Uterus (tissue), 2 donors: ENCODE results near the gene MCM6.

ENCODE experiments used
- POLR2A ChIP-seq, 2 donors: fragments of 450-650 bp; IDR thresholded peaks; one replicate each; pipeline ENCODE4 v1.6.1; 2016; ENCODE audit warnings: antibody characterized with exemption in 2 of 2, mild to moderate bottlenecking in 1 of 2, moderate library complexity in 1 of 2
- TF ChIP-seq, protein P1 (sequence below), 4 experiments: fragments of 200-600 bp in 2 of 4; fragments of 450-650 bp in 2 of 4; sonication (generic) in 2 of 4; IDR thresholded peaks; one replicate each; pipeline ENCODE4 v1.5.1; 2016 to 2019; ENCODE audit warnings: antibody characterized with exemption in 4 of 4, mild to moderate bottlenecking in 2 of 4, moderate library complexity in 1 of 4

DNA sequence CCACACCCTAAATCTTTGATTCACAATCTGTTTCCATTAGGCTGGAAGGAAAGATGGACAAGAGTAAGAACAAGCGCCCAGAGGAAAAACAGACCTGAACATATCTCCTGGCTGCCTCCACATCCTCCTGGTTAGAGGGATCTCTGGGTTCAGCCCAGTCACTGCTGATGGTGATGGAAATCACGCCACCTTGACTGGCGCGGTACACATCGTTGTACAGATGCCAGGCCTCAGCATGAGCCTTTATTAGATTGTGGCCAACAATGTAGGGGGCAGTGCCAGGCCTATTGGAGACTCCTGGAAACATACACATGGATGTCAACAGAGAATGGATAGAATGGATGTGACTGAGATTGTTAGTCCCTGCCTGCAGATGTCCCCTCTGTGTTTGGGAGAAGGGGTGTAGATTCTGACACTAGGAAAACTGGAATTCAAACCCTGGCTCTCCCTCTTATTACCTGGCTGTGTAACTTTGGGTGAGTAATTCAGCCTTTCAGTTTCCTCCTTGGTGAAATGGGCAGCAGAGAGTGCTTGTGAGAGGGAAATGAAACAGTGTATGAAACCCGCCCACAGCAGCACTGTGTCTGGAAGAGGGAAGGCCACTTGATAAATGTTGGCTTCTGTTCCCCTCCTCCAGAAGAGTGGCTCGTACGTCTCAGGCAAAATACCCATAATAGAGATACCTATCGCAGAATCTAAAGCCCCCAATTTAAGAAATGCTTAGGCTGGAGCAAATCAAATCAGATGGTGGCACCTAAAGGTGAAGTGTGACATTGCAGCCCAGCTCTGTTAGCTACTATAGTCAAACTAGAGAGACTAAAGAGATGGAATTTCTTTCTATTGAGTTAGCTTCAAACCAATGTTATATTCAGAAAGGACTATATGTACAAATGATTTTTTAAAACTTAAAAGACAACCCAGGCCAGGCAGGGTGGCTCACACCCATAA lies 75.5 kb downstream of the MCM6 start:
- TF ChIP-seq, protein P1, sequence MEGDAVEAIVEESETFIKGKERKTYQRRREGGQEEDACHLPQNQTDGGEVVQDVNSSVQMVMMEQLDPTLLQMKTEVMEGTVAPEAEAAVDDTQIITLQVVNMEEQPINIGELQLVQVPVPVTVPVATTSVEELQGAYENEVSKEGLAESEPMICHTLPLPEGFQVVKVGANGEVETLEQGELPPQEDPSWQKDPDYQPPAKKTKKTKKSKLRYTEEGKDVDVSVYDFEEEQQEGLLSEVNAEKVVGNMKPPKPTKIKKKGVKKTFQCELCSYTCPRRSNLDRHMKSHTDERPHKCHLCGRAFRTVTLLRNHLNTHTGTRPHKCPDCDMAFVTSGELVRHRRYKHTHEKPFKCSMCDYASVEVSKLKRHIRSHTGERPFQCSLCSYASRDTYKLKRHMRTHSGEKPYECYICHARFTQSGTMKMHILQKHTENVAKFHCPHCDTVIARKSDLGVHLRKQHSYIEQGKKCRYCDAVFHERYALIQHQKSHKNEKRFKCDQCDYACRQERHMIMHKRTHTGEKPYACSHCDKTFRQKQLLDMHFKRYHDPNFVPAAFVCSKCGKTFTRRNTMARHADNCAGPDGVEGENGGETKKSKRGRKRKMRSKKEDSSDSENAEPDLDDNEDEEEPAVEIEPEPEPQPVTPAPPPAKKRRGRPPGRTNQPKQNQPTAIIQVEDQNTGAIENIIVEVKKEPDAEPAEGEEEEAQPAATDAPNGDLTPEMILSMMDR (IDR thresholded peaks at IDR 0.05): no peak
- TF ChIP-seq POLR2A (IDR thresholded peaks at IDR 0.05): no peak
